HEK293T (cell line): ENCODE data around the gene MYRF.

ENCODE experiments used
- ARNT ChIP-seq: fragments of 450-650 bp; IDR thresholded peaks from 2 replicates; pipeline ENCODE4 v1.6.1; 2017; ENCODE audit warnings: mild to moderate bottlenecking
- BHLHE40 ChIP-seq: fragments of 450-650 bp; IDR thresholded peaks from 2 replicates; pipeline ENCODE4 v1.6.1; 2016; ENCODE audit warnings: mild to moderate bottlenecking, moderate library complexity, borderline replicate concordance
- CTBP1 ChIP-seq: fragments of 450-650 bp; IDR thresholded peaks from 2 replicates; pipeline ENCODE4 v1.6.1; 2016; ENCODE audit warnings: borderline replicate concordance
- ELF4 ChIP-seq: fragments of 450-650 bp; IDR thresholded peaks from 2 replicates; pipeline ENCODE4 v1.6.1; 2017; ENCODE audit warnings: antibody characterized with exemption
- FOXA1 ChIP-seq: fragments of 450-650 bp; IDR thresholded peaks from 2 replicates; pipeline ENCODE4 v1.6.1; 2016; ENCODE audit warnings: mild to moderate bottlenecking
- FOXM1 ChIP-seq: fragments of 450-650 bp; IDR thresholded peaks from 2 replicates; pipeline ENCODE4 v1.6.1; 2017; ENCODE audit warnings: mild to moderate bottlenecking, borderline replicate concordance
- HDGF ChIP-seq: fragments of 450-650 bp; IDR thresholded peaks from 2 replicates; pipeline ENCODE4 v1.6.1; 2017; ENCODE audit warnings: antibody characterized with exemption, borderline replicate concordance
- L3MBTL2 ChIP-seq: fragments of 450-650 bp; conservative IDR thresholded peaks from 2 replicates; pipeline ENCODE4 v1.6.1; 2016; ENCODE audit warnings: mild to moderate bottlenecking
- LEF1 ChIP-seq: fragments of 450-650 bp; IDR thresholded peaks from 2 replicates; pipeline ENCODE4 v1.6.1; 2017; ENCODE audit warnings: mild to moderate bottlenecking, borderline replicate concordance
- SP1 ChIP-seq: fragments of 450-650 bp; IDR thresholded peaks from 2 replicates; pipeline ENCODE4 v1.6.1; 2017
- SUZ12 ChIP-seq: fragments of 450-650 bp; IDR thresholded peaks from 2 replicates; pipeline ENCODE4 v1.6.1; 2016; ENCODE audit warnings: mild to moderate bottlenecking
- TARDBP ChIP-seq: fragments of 450-650 bp; IDR thresholded peaks from 2 replicates; pipeline ENCODE4 v1.6.1; 2016
- ZNF384 ChIP-seq: fragments of 450-650 bp; IDR thresholded peaks from 2 replicates; pipeline ENCODE4 v1.6.1; 2016

DNA sequence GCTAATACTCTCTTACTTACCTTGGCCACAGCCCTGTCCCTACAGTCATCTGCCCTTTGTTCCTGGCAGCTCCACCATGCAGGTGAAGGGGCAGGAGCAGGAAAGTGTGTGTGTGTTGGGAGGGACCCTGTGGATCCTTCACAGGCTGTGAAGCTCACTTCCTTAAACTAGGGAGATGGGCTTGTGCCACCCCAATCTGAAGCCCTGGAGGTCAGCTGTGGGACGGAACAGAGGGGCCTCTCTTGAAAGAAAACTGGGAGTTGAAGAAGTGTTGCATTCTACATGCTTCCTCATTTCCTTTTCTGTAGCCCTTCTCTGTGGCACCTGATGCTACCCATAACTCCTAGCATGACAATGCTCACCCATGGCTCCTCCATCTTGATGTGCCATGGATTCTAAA, 52.7 kb downstream of the MYRF start:
- no peak for TF ChIP-seq HDGF
- TF ChIP-seq FOXA1 = no peak
- no peak for TF ChIP-seq LEF1
- no peak for TF ChIP-seq BHLHE40
- TF ChIP-seq ELF4 = no peak
- no peak for TF ChIP-seq SUZ12
- TF ChIP-seq FOXM1 = no peak
- no peak for TF ChIP-seq CTBP1
- no peak for TF ChIP-seq ZNF384
- no peak for TF ChIP-seq L3MBTL2
- TF ChIP-seq TARDBP = no peak
- TF ChIP-seq ARNT = no peak
- no peak for TF ChIP-seq SP1
